Parathyroid adenoma (tissue), 2 donors: ENCODE results near the gene SYNDIG1.

Source experiments
- H2AFZ ChIP-seq: fragments of 300-600 bp; sonication (generic); one replicate; pipeline ENCODE4 v1.7.0; 2017; ENCODE audit warnings: antibody characterized with exemption, mild to moderate bottlenecking
- H3K27ac ChIP-seq: fragments of 300-600 bp; sonication (generic); one replicate; pipeline ENCODE4 v1.7.0; 2017
- H3K27me3 ChIP-seq: fragments of 300-600 bp; sonication (generic); one replicate; pipeline ENCODE4 v1.7.0; 2017; ENCODE audit warnings: low read length; ENCODE audit not compliant: control insufficient read depth, insufficient read depth
- H3K36me3 ChIP-seq: fragments of 300-600 bp; sonication (generic); one replicate; pipeline ENCODE4 v1.7.0; 2017; ENCODE audit warnings: low read length; ENCODE audit not compliant: control insufficient read depth, insufficient read depth
- H3K4me1 ChIP-seq: fragments of 300-600 bp; sonication (generic); one replicate; pipeline ENCODE4 v1.7.0; 2017; ENCODE audit warnings: control low read depth
- H3K4me2 ChIP-seq: fragments of 300-600 bp; sonication (generic); one replicate; pipeline ENCODE4 v1.7.0; 2017; ENCODE audit warnings: low read length
- H3K4me3 ChIP-seq: fragments of 300-600 bp; sonication (generic); one replicate; pipeline ENCODE4 v1.7.0; 2017; ENCODE audit warnings: low read depth, low read length
- H3K79me2 ChIP-seq: fragments of 300-600 bp; sonication (generic); one replicate; pipeline ENCODE4 v1.7.0; 2017; ENCODE audit warnings: control low read depth
- H3K9ac ChIP-seq: fragments of 300-600 bp; sonication (generic); one replicate; pipeline ENCODE4 v1.7.0; 2017; ENCODE audit warnings: mild to moderate bottlenecking
- H3K9me3 ChIP-seq: fragments of 300-600 bp; sonication (generic); one replicate; pipeline ENCODE4 v1.7.0; 2017; ENCODE audit warnings: low read length; ENCODE audit not compliant: control insufficient read depth
- TF ChIP-seq, protein P1 (sequence below): fragments of 300-600 bp; sonication (generic); IDR thresholded peaks from one replicate; pipeline ENCODE4 v1.7.0; 2017; ENCODE audit warnings: antibody characterized with exemption, mild to moderate bottlenecking
- donor health status: primary hyperparathyroidism.

Gene SYNDIG1

DNA sequence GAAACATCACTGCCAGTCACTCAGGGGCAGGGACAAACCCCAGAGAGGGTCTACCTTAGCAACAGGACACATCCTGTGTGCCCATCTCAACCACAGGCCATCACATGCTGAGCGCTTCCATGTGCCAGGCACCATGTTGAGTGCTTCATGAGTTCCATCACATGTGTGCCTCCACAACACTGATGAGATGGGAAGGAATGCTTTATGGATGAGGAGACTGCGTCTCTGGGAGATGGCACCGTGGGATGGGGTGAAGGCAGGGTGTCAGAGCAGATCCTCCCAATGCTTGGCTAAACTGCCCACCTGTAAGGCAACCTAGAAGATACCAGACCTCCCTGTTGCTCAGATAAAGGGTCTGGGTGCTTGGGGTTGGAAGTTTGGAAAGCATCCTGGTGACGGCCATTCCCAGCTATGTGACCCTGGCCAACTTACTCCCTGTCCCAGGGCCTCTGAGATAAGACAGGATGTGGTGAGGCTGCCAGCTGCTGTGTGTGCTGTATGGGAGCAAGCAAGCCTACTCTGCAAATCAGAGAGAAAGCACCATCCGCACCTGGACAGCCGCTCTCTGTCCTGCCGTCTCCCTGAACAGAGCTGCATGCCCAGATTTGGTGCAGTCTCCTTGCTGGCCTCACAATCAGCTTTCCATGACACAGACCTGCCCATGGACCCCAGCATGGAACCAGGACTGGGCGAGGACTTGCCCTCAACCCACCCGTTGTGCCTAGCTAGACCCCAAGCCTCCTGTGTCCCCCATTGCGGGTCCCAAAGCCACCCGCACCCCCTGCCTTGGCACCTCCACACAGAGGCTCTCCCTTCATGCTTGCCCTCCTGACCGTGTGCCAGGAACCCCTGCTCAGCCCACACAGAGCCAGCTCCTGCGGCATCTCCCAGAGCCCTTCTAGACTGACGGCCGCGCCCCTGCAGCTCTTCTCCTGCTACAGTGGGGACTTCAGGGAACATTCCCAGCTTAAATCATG is 143.7 kb downstream of the SYNDIG1 start:
- Histone ChIP-seq H2AFZ (no peak overlapping the region), H3K27me3 (no peaks in the 10 kb centered on the region), H3K4me1 (no peaks in the 10 kb centered on the region), H3K9ac (no peak overlapping the region), H3K9me3 (no peaks in the 10 kb centered on the region), H3K4me2 (no peak overlapping the region), H3K79me2 (no peaks in the 10 kb centered on the region), H3K36me3 (no peaks in the 10 kb centered on the region), H3K27ac (no peak overlapping the region), H3K4me3 (no peak overlapping the region)
- TF ChIP-seq, protein P1, sequence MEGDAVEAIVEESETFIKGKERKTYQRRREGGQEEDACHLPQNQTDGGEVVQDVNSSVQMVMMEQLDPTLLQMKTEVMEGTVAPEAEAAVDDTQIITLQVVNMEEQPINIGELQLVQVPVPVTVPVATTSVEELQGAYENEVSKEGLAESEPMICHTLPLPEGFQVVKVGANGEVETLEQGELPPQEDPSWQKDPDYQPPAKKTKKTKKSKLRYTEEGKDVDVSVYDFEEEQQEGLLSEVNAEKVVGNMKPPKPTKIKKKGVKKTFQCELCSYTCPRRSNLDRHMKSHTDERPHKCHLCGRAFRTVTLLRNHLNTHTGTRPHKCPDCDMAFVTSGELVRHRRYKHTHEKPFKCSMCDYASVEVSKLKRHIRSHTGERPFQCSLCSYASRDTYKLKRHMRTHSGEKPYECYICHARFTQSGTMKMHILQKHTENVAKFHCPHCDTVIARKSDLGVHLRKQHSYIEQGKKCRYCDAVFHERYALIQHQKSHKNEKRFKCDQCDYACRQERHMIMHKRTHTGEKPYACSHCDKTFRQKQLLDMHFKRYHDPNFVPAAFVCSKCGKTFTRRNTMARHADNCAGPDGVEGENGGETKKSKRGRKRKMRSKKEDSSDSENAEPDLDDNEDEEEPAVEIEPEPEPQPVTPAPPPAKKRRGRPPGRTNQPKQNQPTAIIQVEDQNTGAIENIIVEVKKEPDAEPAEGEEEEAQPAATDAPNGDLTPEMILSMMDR = no peak

DNA sequence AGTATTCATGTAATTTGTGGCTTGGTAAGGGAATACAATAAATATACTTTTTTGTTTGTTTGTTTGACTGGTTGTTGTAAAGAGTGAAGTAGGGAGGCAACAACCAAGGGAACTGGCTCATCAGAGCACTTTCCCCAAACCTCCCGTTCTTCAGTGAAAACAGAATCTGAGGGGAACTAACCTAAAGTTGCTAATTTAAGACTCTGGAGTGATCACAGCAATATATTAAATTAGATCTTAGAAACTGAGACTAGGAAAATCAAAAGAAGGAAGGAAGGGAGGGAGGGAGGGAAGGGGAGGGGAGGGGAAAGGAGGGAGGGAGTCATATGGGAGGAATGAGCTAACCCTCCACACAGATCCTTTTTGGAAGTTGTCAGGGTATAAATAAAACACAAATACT is 144.9 kb downstream of the SYNDIG1 start:
- no peaks in the 10 kb centered on the region for H3K36me3 ChIP-seq
- no peak overlapping the region for H3K9ac ChIP-seq
- TF ChIP-seq, protein P1 = no peak
- H3K27ac ChIP-seq = no peak overlapping the region
- no peaks in the 10 kb centered on the region for H3K9me3 ChIP-seq
- H3K4me1 ChIP-seq = no peaks in the 10 kb centered on the region
- H3K4me3 ChIP-seq = no peak overlapping the region
- H3K4me2 ChIP-seq = no peak overlapping the region
- H3K79me2 ChIP-seq = no peaks in the 10 kb centered on the region
- no peak overlapping the region for H2AFZ ChIP-seq
- H3K27me3 ChIP-seq = no peaks in the 10 kb centered on the region

DNA sequence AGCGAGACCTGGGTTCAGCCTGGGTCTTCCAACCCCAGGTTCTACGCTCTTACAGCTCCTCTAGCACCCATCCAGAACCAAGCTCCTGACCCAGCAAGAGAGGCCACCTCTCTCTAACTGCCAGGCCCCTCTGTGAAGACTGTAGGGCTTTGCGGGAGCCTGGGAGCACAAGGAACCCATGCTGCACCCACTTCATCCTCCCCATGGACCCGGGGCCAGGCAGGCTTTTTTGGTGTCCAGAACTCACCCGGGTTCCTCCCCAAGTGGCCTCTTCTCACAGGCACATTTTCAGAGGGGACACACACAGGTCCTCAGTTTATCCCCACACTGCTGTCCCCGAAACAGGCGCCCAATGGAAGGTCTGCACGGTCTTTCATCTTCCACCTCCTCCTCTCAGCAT is 145.9 kb downstream of the SYNDIG1 start:
- H3K36me3 ChIP-seq = no peaks in the 10 kb centered on the region
- H3K4me3 ChIP-seq = no peak overlapping the region
- no peak overlapping the region for H3K9ac ChIP-seq
- no peaks in the 10 kb centered on the region for H3K4me1 ChIP-seq
- no peaks in the 10 kb centered on the region for H3K27me3 ChIP-seq
- TF ChIP-seq, protein P1 = no peak
- no peak overlapping the region for H3K27ac ChIP-seq
- no peaks in the 10 kb centered on the region for H3K79me2 ChIP-seq
- no peak overlapping the region for H3K4me2 ChIP-seq
- no peaks in the 10 kb centered on the region for H3K9me3 ChIP-seq
- H2AFZ ChIP-seq = no peak overlapping the region

DNA sequence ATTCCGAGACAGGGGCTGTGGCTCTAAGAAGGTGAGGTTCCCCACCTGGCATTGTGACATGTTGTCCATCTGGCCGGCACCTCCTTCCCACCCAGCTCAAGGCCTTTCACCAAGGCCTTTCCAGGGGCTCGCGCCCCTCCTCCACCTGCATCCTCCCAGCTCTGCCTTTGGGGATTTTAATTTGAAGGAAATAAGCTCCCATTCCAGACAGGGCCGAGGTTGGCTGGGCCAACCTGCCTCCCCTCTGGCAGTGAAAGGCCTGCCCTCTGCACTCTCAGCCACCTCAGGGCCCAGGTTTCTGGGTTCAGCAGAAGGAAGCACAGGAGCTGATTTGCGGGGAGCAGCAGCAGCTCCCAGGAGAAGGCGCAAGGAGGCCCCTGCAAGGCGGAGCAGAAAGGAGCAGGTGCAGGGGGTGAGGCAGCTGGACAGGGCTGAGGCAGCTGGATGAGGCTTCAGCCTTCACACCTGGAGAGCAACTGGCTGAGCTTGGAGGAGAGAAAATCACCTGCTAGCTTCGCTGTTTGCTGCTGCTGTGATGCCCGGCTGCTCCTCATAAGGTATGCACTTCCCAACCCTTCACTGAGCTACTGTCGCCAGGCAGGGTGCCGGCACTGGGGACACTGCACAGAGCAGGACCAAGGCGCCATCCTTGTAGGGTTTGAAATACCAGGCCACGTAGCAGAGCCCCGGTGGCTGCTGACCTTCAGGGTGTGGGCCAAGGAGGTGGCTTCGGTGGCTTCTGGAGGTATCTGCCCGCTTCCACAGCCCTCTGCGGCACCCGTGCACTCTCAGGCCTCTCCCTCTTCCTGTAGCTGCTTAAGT is 147.0 kb downstream of the SYNDIG1 start:
- Histone ChIP-seq H3K4me1 (no peaks in the 10 kb centered on the region), H3K36me3 (no peaks in the 10 kb centered on the region), H3K4me2 (no peak overlapping the region), H2AFZ (no peak overlapping the region), H3K27me3 (no peaks in the 10 kb centered on the region), H3K9me3 (no peaks in the 10 kb centered on the region), H3K79me2 (no peaks in the 10 kb centered on the region), H3K4me3 (no peak overlapping the region), H3K27ac (no peak overlapping the region), H3K9ac (no peak overlapping the region)
- TF ChIP-seq, protein P1 = no peak
